GM18507 (cell line): ENCODE data around the gene WDR4.
A peak's percentile ranks its signal among the peaks of the same experiment; 100 is the strongest.
"Not testable (repeated sequence)": the region's sequence is repeated elsewhere in the genome, so short reads cannot be mapped to it uniquely, and the experiment has no call there.

Source experiments
- DNase-seq: peaks from one replicate; pipeline ENCODE4 v3.0.0; 2011; ENCODE audit warnings: low read depth; ENCODE audit not compliant: insufficient read length; ENCODE audit errors: extremely low spot score
- FAIRE-seq: peaks from 2 replicates; lab custom pipeline; 2011; peaks lifted over from hg19 to GRCh38; lab: Jason Lieb, UNC

Gene WDR4

DNA sequence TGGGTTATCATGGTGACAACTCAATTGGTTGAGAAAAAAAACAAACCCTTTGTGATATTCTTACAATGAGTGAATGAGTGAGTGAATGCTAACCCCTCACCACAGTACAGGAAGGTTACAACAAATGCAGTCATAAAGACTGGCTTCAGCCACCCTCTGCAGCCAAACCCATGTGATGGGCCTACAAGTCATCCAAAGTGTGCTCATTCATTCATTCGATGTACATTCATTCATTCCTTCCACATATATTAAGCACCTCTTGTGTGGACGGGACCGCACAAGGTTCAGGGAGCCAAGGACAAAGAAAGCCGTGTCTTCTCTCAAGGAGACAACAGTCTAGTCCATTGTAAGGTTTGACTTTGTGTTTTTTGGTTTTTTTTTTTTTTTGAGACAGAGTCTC is 49.4 kb downstream of the WDR4 start:
- FAIRE-seq = no peak
- DNase-seq = no peak

DNA sequence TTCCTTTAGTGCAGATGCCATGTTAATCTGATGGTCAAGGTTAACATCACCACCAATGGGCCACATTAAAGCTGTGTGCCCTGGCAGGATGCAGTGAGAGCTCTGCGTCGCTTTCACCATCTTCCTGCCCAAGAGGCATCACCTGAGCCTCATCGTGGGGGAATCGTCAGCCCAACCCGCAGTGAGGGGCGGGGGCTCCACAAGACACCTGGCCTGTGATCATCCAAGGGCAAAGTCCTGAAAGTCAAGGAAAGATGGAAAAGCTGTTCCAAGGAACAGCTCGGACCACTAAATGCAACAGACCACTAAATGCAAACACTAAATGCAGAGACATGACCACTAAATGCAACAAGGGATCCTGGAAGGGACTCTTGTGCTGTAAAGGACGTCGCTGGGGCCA is 49.9 kb downstream of the WDR4 start:
- no peak for DNase-seq
- FAIRE-seq = no peak

DNA sequence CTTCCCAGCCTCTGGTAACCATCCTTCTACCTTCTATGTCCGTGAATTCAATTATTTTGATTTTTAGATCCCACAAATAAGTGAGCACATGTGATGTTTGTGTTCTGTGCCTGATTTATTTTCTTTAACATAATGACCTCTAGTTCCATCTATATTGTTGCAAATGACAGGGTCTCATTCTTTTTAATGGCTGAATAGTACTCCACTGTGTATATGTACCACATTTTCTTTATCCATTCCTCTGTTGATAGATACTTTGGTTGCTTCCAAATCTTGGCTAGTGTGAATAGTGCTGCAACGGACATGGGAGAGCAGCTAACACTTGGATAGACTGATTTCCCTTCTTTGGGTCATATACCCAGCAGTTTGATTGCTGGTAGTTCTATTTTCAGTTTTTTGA is 51.8 kb downstream of the WDR4 start:
- DNase-seq (no peak), FAIRE-seq (no peak)

GRCh38 chr21:42820616-42821465 is 58.5 kb downstream of the WDR4 start:
- FAIRE-seq = no peak
- no peak for DNase-seq

- FAIRE-seq (no peak), DNase-seq (no peak)
Measured at GRCh38 chr21:42819861-42820615, 59.3 kb downstream of the WDR4 start.

GRCh38 chr21:42818328-42818749 is 61.0 kb downstream of the WDR4 start:
- no peak for DNase-seq
- FAIRE-seq = peak; percentile 48

- DNase-seq = no peak
- FAIRE-seq = no peak
Measured at GRCh38 chr21:42815217-42815616, 64.1 kb downstream of the WDR4 start.

- DNase-seq, FAIRE-seq: not testable (repeated sequence)
Measured at GRCh38 chr21:42812528-42813241, 66.7 kb downstream of the WDR4 start.

GRCh38 chr21:42811960-42812359 is 67.4 kb downstream of the WDR4 start:
- DNase-seq = no peak
- FAIRE-seq = no peak

- FAIRE-seq = no peak
- no peak for DNase-seq
Measured at GRCh38 chr21:42809577-42810475, 69.5 kb downstream of the WDR4 start.

GRCh38 chr21:42809171-42809570 is 70.2 kb downstream of the WDR4 start:
- no peak for FAIRE-seq
- no peak for DNase-seq

DNA sequence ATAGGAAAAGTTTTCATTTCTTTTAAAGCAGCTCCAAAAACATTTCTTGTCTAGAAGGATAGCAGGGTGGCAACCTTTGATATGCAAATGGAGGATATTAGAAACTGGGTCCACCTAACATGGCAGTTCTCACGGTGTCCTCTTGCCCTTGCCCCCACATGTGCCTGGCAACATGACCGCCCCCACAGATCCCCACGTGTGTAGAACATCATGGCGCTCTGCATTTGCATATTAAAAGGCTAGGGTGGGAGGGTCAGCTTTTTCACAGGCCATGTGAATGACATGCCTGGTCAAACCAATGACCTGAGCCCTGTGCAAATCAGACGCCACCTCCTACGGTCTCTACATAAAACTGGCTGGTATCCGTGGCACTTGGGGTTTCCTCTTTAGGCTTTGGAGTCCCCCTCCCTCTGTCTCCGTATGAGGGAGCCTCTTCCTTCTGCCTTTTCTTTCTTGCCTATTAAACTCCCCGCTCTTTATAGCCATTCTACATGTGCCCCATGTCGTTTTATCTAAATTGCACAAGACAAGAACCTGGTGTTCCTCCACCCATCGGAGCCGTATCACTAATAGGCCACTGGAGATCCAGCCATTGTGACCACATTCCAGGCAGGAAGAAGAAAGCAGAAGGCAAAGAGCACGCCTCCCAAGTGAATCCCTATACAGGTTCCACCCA is 71.3 kb downstream of the WDR4 start:
- DNase-seq (no peak), FAIRE-seq (no peak)

- FAIRE-seq, DNase-seq: not testable (repeated sequence)
Measured at GRCh38 chr21:42807293-42807895, 71.9 kb downstream of the WDR4 start.

DNA sequence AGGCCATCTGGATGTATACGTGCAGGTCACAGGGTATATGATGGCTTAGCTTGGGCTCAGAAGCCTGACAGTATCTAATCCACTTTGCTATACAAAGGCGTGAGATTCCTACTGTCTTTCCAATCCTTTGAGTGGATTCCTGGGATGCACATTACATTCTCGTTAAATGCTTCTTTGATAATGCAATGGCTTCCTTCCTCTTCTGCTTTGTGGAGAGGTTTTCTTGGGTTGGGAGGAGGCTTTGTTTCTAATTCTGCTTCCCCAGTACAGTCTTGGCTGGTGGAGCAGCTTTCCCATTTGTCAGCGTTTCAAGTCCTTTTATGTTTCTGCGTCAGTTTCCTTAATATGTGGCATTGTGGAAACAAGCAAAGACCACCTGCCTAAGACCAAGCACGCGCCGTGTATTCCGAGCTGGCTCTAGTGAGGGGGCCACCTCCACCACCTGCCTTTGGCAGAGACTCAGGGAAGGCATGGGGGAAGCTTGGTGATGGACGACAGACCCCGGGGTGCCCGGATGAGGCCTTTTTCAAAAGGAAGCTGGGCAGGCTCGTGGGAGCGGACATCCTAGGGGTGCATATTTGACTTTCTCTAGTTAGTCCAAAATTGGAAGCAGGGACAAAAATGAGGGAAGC is 72.7 kb downstream of the WDR4 start:
- FAIRE-seq = no peak

GRCh38 chr21:42801616-42802015 is 77.7 kb downstream of the WDR4 start:
- not testable (repeated sequence) for DNase-seq, FAIRE-seq

More for the DNA sequence above, 72.7 kb downstream of the WDR4 start:
- no peak for DNase-seq

- no peak for DNase-seq
- FAIRE-seq = no peak
Measured at GRCh38 chr21:42799948-42800347, 79.4 kb downstream of the WDR4 start.

DNA sequence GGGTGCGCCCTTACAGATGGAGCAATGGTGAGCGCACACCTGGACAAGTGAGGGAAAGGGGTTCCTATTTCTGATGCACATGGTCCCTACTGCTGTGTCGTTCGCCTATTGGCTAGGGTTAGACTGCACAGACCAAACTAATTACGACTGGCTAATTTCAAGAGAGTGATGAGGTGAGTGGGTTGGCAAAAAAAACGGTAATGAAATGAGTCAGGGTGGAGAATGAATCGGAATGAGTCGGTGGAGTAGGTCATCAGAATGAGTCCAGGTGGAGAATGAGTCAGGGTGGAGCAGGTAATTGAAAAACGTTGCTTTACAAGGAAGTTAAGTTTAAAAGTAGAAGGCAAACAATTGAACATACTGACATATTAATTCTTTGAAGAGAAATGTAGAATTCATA is 79.8 kb downstream of the WDR4 start:
- FAIRE-seq = no peak
- DNase-seq = no peak
